ENCODE data around the gene RTN4IP1.

DNA sequence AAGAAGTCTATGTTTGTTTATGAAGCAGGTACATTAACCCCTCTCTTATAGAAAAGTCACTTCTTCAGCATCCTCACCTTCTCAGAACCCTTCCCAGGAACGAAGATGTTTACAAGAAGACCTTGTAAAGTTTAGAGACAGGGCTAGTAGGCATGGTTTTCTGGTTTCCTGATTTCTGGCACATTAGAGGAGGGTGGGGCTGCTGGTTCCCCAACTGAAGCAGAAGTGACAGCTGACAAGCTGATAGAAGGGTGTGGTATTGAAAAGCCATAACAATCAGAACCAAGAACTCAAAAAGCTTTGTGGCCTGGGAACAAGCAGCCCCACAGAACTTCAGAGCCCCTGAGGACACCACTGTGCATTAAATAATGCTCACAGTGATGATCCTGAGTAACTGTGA is 91.2 kb downstream of the RTN4IP1 start:
- TF ChIP-seq, protein P1, sequence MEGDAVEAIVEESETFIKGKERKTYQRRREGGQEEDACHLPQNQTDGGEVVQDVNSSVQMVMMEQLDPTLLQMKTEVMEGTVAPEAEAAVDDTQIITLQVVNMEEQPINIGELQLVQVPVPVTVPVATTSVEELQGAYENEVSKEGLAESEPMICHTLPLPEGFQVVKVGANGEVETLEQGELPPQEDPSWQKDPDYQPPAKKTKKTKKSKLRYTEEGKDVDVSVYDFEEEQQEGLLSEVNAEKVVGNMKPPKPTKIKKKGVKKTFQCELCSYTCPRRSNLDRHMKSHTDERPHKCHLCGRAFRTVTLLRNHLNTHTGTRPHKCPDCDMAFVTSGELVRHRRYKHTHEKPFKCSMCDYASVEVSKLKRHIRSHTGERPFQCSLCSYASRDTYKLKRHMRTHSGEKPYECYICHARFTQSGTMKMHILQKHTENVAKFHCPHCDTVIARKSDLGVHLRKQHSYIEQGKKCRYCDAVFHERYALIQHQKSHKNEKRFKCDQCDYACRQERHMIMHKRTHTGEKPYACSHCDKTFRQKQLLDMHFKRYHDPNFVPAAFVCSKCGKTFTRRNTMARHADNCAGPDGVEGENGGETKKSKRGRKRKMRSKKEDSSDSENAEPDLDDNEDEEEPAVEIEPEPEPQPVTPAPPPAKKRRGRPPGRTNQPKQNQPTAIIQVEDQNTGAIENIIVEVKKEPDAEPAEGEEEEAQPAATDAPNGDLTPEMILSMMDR (conservative IDR thresholded peaks at IDR 0.05; ENCODE audit: low read depth, low read length), result no peak
- TF ChIP-seq EZH2 (IDR thresholded peaks at IDR 0.05; ENCODE audit: low read length, unreplicated experiment) (no peak), EZH2phosphoT487 (IDR thresholded peaks at IDR 0.05; ENCODE audit: borderline replicate concordance, low read length) (no peak)

Measured in PC-3 (cell line).